ENCODE measurements around the gene NUCKS1. TPM values are rescaled to one million over a fixed set of nuclear protein-coding genes. Genes with fewer than 3 reads are reported as not detected.

Gene NUCKS1
- total and polyA plus RNA-seq, 2 of the 4 experiments (the other 2 are of a cell fraction): 37.9 to 103 TPM

DNA sequence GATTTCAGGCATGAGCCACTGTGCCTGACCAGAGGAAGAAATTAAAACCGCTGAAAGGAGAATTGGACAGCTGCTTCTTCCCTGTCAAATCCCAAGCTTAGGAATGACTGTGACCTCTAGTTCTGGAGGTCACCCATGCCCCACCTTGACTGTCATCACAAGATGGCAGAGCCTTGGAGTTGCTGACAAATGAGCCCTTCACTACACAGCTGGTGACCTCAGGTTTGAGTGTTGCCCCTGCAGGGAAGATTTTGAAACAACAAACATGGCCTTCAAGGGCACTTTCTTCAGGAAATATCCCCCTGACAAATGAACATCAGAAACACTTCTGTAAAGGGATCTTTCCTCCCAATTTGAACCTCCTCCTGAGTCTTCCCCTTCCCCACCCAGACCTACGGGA lies 62.7 kb downstream of the NUCKS1 start:
- no peak overlapping the region for H2BK15ac ChIP-seq (ENCODE audit: low read depth, low read length)
- H2AFZ ChIP-seq (replicated peaks; ENCODE audit: low read length, poor library complexity): no peak overlapping the region
- H3K79me1 ChIP-seq (ENCODE audit: low read depth in 1 of 2, low read length in 2 of 2): no peaks in the 10 kb centered on the region
- H2AK5ac ChIP-seq (ENCODE audit: low read depth, low read length): no peak overlapping the region
- no peak for ATAC-seq (ENCODE audit: low read depth)
- no peak for DNase-seq
- H3K9me3 ChIP-seq (ENCODE audit: control insufficient read depth, insufficient read depth, low read length): no peaks in the 10 kb centered on the region
- in situ Hi-C loops (cut with MboI; ENCODE audit: low sequenced_read_pairs): no loop called here
- BruUV-seq (replicated peaks): no TSS peak
- no peaks in the 10 kb centered on the region for H4K20me1 ChIP-seq (ENCODE audit: insufficient read depth, low read length)
- H3K9me1 ChIP-seq (ENCODE audit: insufficient read depth, low read length): no peaks in the 10 kb centered on the region
- no peak overlapping the region for H2BK5ac ChIP-seq (ENCODE audit: low read depth, low read length, poor library complexity, severe bottlenecking)
- H3K23ac ChIP-seq (ENCODE audit: low read depth, low read length): no peak overlapping the region
- no peak overlapping the region for H2BK20ac ChIP-seq (ENCODE audit: low read depth, low read length)
- H4K8ac ChIP-seq (ENCODE audit: low read depth in 2 of 2, low read length in 2 of 2): no peak overlapping the region
- no peak overlapping the region for H3K4me2 ChIP-seq (ENCODE audit: low read depth, low read length)
- CTCF ChIA-PET: interaction anchor here (0.9 kb wide), 1 partner anchor 96 kb away, joined by 5 read pairs; no protein-coding TSS in a partner anchor
- no peak overlapping the region for H3K4ac ChIP-seq (ENCODE audit: low read depth, low read length)
- dilution Hi-C loops (cut with HindIII; ENCODE audit: low sequenced_read_pairs, unreplicated experiment): no loop called here
- peaks cover 21% of the 10 kb centered on the region for H3K27me3 ChIP-seq (ENCODE audit: control insufficient read depth, insufficient read depth, low read length)
- H3K18ac ChIP-seq (ENCODE audit: low read depth, low read length): no peak overlapping the region
- H2AK9ac ChIP-seq (replicated peaks; ENCODE audit: low read depth, low read length, poor library complexity): no peak overlapping the region
- H3K9ac ChIP-seq (ENCODE audit: low read depth, low read length): no peak overlapping the region
- TF ChIP-seq BHLHE40 (IDR thresholded peaks at IDR 0.05; ENCODE audit: low read depth, low read length) (no peak), RFX5 (IDR thresholded peaks at IDR 0.05; ENCODE audit: low read depth, low read length) (no peak), CHD1 (IDR thresholded peaks at IDR 0.05; ENCODE audit: low read depth, low read length) (no peak), RCOR1 (IDR thresholded peaks at IDR 0.05; ENCODE audit: insufficient replicate concordance, low read length) (no peak), RAD21 (IDR thresholded peaks at IDR 0.05; ENCODE audit: low read length) (no peak), POLR2A (IDR thresholded peaks at IDR 0.05; ENCODE audit: low read depth, low read length) (no peak), SMC3 (IDR thresholded peaks at IDR 0.05; ENCODE audit: low read depth, low read length) (no peak), MAZ (IDR thresholded peaks at IDR 0.05; ENCODE audit: borderline replicate concordance, low read depth, low read length) (no peak), MAFK (IDR thresholded peaks at IDR 0.05; ENCODE audit: low read depth, low read length) (no peak), FOS (IDR thresholded peaks at IDR 0.05; ENCODE audit: low read depth, low read length) (no peak), CEBPB (IDR thresholded peaks at IDR 0.05; ENCODE audit: low read depth, low read length) (no peak), NFE2L2 (IDR thresholded peaks at IDR 0.05; ENCODE audit: low read depth, low read length) (no peak)
- TF ChIP-seq, protein P1, sequence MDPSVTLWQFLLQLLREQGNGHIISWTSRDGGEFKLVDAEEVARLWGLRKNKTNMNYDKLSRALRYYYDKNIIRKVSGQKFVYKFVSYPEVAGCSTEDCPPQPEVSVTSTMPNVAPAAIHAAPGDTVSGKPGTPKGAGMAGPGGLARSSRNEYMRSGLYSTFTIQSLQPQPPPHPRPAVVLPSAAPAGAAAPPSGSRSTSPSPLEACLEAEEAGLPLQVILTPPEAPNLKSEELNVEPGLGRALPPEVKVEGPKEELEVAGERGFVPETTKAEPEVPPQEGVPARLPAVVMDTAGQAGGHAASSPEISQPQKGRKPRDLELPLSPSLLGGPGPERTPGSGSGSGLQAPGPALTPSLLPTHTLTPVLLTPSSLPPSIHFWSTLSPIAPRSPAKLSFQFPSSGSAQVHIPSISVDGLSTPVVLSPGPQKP (IDR thresholded peaks at IDR 0.05; ENCODE audit: borderline replicate concordance, low read depth, low read length): no peak
- TF ChIP-seq, protein P2, sequence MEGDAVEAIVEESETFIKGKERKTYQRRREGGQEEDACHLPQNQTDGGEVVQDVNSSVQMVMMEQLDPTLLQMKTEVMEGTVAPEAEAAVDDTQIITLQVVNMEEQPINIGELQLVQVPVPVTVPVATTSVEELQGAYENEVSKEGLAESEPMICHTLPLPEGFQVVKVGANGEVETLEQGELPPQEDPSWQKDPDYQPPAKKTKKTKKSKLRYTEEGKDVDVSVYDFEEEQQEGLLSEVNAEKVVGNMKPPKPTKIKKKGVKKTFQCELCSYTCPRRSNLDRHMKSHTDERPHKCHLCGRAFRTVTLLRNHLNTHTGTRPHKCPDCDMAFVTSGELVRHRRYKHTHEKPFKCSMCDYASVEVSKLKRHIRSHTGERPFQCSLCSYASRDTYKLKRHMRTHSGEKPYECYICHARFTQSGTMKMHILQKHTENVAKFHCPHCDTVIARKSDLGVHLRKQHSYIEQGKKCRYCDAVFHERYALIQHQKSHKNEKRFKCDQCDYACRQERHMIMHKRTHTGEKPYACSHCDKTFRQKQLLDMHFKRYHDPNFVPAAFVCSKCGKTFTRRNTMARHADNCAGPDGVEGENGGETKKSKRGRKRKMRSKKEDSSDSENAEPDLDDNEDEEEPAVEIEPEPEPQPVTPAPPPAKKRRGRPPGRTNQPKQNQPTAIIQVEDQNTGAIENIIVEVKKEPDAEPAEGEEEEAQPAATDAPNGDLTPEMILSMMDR (conservative IDR thresholded peaks at IDR 0.05; ENCODE audit: low read depth, low read length): no peak
- TF ChIP-seq, protein P3, sequence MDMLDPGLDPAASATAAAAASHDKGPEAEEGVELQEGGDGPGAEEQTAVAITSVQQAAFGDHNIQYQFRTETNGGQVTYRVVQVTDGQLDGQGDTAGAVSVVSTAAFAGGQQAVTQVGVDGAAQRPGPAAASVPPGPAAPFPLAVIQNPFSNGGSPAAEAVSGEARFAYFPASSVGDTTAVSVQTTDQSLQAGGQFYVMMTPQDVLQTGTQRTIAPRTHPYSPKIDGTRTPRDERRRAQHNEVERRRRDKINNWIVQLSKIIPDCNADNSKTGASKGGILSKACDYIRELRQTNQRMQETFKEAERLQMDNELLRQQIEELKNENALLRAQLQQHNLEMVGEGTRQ (IDR thresholded peaks at IDR 0.05; ENCODE audit: low read depth, low read length): no peak
- H3K4me3 ChIP-seq (ENCODE audit: insufficient read depth, low read depth, low read length): no peak overlapping the region
- H3K4me1 ChIP-seq (ENCODE audit: control insufficient read depth, insufficient read depth, low read length): no peaks in the 10 kb centered on the region
- no peak overlapping the region for H2BK120ac ChIP-seq (ENCODE audit: low read depth, low read length)
- no peak overlapping the region for H3K27ac ChIP-seq (ENCODE audit: insufficient read depth, low read length)
- intact Hi-C loops (cut with micrococcal nuclease): no loop called here
- H4K91ac ChIP-seq (ENCODE audit: insufficient read depth, low read depth, low read length): no peak overlapping the region
- H3K56ac ChIP-seq (ENCODE audit: extremely low read depth, insufficient read depth, low read length): no peak overlapping the region
- H4K5ac ChIP-seq (ENCODE audit: low read depth, low read length): no peak overlapping the region
- POLR2A ChIA-PET (ENCODE audit: unreplicated experiment): no interaction called here
- no peak overlapping the region for H3K14ac ChIP-seq (replicated peaks; ENCODE audit: low read depth, low read length)
- no peaks in the 10 kb centered on the region for H3K36me3 ChIP-seq (ENCODE audit: control insufficient read depth, insufficient read depth, low read length)
- no CpG with 5 or more reads among the region's 2 CpGs for WGBS, 2 experiments (ENCODE audit: extremely low coverage in 2 of 2, insufficient read length in 1 of 2)

Measured in IMR-90 (cell line).